Skin of body (tissue), 2 donors: ENCODE measurements around the gene RALGAPB. TPM values are rescaled to one million over a fixed set of nuclear protein-coding genes. Genes with fewer than 3 reads are reported as not detected.
A peak's percentile ranks its signal among the peaks of the same experiment; 100 is the strongest.
"Not testable (repeated sequence)": the region's sequence is repeated elsewhere in the genome, so short reads cannot be mapped to it uniquely, and the experiment has no call there.

Source experiments
- DNase-seq: peaks from one replicate; lab custom pipeline; 2025; lab: John Stamatoyannopoulos, UW
- total RNA-seq: library from RNA; depleted of rRNA; stranded (reverse); fragments of >200 nt; gene quantifications from one replicate; pipeline ENCODE4 v1.2.3, GENCODE V29; 2014

RALGAPB gene
- total RNA-seq, 1 donor from 2014 or later, result 36.1 TPM

DNA sequence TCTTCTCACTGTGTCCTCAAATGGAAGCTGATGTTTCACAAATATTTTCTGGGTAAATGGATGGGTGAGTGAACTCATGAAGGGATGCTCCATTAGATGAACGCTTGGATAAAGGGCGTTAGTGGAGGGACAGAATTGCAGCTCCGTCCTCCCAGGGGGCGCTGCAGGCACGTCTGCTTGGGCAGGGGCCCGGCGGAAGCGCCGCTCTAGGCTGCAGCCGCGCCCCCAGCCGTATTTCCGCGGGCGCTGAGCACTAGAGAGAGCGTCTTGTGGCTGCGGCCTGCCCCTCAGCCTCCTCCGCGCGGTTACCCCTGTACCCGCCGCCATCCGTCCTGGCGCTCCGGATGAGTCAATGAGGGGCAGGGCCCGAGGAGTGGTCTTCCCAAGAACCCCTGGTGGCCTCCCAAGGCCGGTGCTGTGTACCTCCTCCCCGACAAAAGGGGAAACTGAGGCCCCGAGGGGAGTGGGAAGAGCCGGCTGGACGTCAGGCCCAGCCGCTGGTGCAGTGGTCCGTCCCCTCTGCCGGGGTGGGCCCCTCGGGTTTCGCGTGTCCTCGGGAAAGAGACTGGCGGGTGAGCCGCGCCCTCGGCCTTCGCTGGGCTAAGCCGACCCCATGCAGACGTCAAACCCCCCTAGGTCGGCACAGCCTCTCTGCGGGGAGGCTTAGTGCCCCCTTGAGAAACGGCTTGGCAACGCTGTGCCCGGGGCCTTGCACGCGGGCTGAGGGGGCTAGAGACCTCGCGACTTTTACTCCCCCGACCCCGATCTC, 26.0 kb upstream of the RALGAPB start:
- DNase-seq, result peak; percentile 72

DNA sequence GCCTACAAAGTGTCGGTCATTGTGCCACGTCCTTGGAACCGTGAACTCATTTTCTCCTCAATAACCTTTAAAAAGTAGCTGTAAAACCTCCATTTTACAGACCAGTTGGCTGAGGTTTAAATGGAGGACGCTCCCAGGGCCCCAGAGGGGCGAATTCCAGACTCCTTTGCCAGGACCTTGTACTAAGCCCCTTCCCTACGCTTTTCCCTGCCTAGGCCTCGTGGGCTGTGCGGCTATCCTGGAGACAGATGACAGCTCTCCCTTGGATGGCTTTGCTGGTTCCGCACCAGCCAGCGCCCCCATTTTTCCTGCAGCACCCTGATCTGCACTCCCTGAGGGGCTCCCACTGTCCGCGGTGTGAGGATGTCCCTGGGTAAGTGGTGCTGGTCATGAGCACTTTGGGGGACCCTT, 25.4 kb upstream of the RALGAPB start:
- DNase-seq, result no peak

DNA sequence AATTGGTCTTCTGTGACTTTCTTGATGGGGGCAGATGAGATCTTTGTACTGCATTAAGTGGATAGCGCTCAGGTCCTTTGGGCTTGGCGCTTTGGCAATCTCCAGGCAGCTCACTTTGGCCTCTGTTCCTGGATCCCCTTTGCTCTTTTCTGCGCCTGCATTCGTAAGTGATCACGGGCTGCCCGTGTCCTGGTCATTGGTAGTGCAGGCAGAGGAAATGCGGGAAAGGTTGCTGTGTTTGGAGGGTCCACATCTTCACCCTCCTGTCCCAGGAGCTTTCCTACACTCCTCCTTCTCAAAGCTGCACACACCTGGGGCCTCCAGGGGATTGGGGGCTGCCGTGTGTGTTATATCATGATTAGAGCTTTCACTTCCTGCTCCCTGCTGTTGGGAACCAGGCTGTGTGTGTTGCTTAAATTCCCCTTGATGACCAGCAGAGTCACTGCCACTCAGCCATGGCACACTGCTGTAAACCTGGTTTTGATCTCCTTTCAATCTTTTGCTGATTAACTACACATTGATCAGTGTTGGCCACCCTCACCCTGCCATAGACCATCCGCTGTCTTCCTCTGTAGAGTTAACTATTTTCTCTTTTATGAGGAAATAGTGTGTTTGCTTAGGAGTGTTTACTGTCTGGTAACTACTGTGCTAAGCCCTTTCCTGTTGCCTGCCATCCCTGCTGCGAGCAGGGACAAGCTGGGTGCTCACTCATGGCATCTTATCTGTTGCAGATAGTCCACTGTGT, 24.5 kb upstream of the RALGAPB start:
- no peak for DNase-seq

DNA sequence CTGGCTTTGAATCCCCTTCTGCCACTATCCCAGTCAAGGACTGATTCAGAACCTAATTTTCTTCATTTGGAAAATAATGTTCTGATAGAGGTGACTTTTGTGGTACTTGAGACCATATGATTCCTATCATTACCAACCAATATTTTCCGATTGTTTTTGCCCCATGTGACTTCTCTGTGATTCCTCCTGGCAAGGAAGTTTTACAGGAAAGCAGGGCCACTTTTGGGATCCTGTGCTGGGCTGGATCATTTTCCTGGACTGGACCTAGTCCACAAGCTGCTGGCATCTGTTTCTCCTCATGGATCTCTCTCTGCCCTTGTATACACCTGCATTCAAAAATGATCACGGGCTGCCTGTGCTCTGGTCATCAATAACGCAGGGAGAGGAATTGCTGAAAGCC, 23.6 kb upstream of the RALGAPB start:
- no peak for DNase-seq

GRCh38 chr20:38450412-38450975, 22.1 kb upstream of the RALGAPB start:
- DNase-seq, result no peak

- DNase-seq, result no peak
Measured at GRCh38 chr20:38452880-38453624, 19.6 kb upstream of the RALGAPB start.

DNA sequence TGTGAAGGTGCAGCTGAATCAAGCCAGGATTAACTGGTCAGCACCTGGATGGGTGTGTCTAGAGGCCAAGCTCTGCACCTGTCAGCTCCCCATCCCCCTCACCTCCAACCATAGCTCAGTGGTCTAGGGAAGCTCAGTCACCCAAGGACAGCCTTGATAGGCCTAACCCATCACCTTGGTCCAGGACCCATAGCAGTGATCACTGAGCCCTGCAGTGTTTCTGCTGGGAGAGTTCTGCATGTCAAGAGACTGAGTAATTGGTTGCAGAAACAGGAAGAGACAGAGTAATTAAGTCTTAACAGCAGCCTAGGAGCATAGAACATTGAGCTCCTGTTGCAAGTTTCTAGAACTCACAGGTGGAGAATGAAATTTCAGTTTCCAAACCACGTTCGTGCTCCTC, 18.7 kb upstream of the RALGAPB start:
- no peak for DNase-seq

GRCh38 chr20:38454556-38455473, 17.8 kb upstream of the RALGAPB start:
- no peak for DNase-seq

GRCh38 chr20:38458314-38458713, 14.3 kb upstream of the RALGAPB start:
- no peak for DNase-seq

GRCh38 chr20:38460040-38460623, 12.5 kb upstream of the RALGAPB start:
- DNase-seq, result no peak

DNA sequence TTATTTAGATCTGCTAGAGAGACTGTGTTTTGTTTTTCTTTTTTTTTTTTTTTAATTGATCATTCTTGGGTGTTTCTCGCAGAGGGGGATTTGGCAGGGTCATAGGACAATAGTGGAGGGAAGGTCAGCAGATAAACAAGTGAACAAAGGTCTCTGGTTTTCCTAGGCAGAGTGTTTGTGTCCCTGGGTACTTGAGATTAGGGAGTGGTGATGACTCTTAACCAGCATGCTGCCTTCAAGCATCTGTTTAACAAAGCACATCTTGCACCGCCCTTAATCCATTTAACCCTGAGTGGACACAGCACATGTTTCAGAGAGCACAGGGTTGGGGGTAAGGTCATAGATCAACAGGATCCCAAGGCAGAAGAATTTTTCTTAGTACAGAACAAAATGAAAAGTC, 12.0 kb upstream of the RALGAPB start:
- not testable (repeated sequence) for DNase-seq

GRCh38 chr20:38461167-38461566, 11.5 kb upstream of the RALGAPB start:
- DNase-seq, result not testable (repeated sequence)

- not testable (repeated sequence) for DNase-seq
Measured at GRCh38 chr20:38461569-38461968, 11.1 kb upstream of the RALGAPB start.

GRCh38 chr20:38466171-38466570, 6.5 kb upstream of the RALGAPB start:
- DNase-seq, result no peak

GRCh38 chr20:38466983-38467382, 5.7 kb upstream of the RALGAPB start:
- DNase-seq, result no peak

DNA sequence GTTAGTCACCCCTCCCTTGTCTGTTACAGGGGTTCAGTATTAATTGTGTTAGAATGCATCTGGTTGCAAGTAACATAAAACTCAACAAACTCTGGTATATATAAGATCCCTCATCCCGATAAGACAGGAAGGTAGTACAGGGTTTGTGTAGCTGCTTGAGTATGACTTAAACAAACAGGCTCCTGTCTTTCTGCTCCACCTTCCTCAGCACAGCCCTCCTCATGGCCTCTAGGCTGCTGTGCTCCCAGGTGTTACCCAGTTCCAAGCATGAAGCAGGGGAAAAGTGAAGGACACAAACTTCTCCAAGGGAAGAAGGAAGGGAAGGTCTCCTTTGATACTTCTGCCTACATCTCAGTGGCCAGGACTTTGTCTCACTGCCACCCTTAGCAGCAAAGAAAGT, 1.4 kb upstream of the RALGAPB start:
- DNase-seq, result no peak

DNA sequence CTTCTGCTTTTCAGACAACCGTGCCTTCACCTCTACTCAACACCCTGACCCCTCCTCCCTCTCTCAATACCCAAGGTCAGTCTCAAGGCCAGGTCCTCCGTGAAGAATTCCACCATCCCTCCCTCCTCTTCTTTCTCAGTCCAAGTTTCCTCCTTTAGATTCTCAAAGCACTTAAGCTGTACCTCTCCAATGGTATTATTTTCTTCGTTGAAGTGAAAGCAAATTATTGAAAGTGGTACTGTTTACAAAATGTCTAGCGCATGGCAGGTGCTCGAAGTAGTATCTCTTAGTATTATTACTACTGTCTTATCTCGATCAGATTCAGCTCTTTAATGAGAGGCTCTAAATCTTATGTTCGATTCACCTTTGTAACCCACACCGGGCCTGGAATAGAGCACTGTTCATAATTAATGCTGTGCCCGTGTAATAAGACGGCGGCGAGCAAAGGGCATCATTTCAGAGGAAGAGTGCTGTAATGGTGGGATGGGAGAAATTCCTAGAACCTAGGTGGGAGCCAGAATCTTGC, 593 bp upstream of the RALGAPB start:
- DNase-seq, result no peak

- no peak for DNase-seq
Measured at GRCh38 chr20:38473367-38473795, 738 bp downstream of the RALGAPB start.

GRCh38 chr20:38477747-38478146, 5.1 kb downstream of the RALGAPB start:
- DNase-seq, result no peak

GRCh38 chr20:38479596-38479995, 7.0 kb downstream of the RALGAPB start:
- DNase-seq, result no peak
